HG03460 (cell line): ENCODE results near the gene NPPB.
"Not testable (repeated sequence)": the region's sequence is repeated elsewhere in the genome, so short reads cannot be mapped to it uniquely, and the experiment has no call there.

Source experiments
- ATAC-seq: cut with Tn5 transposase; IDR thresholded peaks from one replicate; pipeline ENCODE4 v1.9.1; 2021; ENCODE audit not compliant: unreplicated experiment

Gene NPPB

DNA sequence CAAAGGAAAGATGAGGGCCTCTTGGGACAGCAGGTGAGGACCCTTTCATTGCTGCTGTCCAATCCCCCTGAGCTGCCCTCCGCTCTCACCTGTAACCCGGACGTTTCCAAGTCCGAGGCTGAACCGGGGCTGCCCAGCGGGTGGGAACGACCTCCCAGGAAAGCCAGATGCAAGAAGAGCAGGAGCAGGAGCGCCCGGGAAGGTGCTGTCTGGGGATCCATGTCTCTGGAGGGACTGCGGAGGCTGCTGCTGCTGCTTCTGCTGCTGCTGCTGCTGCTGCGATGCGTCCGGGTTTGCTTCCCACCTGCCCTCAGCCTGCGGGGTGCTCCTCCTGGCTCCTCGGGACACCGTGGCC is at the start of gene NPPB:
Gene NPPB, minus strand, starts transcription at position 333 of the 355 bp plus-strand sequence. Its CDS starts 112 bp downstream, at position 221.
- no peak for ATAC-seq

DNA sequence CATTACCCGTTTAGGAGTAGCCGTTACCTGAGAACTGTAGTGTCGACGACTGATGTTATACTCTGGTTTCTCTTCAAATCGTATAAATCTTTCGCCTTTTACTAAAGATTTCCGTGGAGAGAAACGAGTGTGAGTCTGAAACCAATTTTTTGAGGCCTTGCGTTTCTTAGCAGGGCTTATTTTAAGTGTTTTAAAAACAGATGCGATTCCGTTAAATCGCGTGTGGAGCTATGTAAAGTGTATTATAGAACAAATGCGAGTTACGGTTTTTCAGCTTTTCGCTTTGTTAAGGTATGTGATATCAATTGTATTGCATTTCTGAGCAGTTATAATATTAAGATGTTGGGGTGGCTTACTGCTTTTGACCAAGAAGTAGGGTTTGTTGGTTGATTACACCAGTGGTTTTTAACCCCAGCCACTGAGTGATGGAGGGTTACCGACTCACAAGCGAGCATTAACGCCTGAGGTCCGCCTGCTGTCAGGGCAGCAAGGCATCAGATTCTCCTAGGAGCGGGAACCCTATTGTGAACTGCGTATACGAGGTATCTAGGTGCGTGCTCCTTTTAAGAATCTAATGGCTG is 49.4 kb upstream of the NPPB start:
- ATAC-seq = peak; percentile 49

DNA sequence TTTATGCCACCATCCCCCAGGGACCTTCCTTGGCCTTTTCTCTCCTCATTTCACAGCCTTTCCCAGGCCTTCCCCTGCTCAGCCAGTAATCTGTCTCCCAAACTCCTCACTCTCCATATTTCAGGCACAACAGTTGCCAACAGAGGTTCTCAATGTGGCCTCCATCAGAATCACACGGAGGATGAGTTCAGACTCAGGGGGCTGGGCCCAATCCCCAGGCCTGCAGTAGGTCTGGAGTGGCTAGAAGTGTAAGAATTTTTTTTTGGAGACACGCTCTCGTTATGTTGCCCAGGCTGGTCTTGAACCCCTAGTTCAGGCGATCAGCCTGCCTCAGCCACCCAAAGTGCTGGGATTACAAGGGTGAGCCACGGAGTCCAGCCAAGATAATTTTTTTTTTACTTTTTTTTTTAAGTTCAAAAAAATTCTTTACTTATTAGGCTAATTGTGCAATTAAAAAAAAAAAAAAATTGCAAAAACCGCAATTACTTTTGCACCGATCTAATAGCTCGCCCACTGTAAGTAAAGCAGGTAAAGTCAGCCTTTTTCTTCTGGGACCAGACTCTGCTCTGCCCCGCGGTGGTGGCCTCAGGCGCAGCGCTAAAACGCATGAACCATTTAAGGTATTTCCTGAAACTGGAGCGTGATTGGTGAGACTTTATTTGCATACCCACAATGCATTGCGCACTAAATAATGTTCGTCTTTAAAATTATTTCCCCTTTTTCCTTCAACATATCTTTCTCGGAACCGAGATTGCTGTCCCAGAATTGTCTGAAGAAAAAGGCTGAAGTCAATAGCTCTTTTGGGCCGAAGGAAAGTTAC is 48.7 kb upstream of the NPPB start:
- ATAC-seq = peak; percentile 53

DNA sequence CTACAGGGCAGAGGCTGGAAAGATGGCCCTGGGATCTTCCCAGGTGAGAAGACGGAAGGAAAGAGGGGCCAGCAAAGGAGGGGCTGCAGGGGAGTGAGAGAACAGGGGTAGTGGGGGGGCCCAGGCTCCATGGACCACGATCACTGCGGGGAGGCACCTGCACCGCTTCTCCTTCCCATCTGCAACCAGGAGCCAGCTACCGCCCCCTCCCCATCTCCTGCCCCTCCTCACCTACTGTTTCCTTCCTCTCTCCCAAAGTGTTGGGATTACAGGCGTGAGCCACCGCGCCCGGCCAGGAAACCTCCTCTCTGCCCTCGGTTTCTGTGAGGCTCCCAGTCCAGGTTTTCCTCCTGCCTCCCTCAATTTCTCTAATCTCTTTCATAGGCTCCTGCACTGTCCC is 48.1 kb upstream of the NPPB start:
- no peak for ATAC-seq

DNA sequence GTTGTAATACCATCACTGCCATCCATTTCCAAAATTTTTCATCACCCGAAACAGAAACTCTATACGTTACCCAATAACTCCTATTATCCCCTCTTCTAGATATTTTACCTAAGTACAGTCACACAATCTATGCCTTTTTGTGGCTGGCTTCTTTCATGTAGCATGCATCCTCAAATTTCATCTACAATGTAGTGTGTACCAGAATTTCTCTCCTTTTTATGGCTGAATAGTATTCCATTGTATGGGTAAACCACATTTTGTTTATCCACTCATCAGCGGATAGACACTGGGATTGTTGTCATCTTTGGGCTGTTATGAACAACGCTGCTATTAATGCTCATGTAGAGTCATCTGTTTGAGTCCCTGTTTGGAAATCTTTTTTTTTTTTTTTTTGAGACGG is 46.2 kb upstream of the NPPB start:
- no peak for ATAC-seq

DNA sequence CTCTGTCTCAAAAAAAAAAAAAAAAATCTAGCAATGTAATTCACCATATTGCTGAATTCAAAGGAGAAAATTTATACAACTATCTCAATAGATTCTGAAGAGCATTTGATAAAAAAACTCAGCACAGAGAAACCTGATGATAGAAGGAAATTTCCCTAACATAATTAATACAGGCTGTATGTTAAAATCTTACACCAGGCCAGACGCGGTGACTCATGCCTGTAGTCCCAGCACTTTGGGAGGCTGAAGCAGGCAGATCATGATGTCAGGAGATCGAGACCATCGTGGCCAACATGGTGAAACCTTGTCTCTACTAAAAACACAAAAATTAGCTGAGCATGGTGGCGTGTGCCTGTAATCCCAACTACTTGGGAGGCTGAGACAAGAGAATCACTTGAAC is 45.4 kb upstream of the NPPB start:
- ATAC-seq = not testable (repeated sequence)

DNA sequence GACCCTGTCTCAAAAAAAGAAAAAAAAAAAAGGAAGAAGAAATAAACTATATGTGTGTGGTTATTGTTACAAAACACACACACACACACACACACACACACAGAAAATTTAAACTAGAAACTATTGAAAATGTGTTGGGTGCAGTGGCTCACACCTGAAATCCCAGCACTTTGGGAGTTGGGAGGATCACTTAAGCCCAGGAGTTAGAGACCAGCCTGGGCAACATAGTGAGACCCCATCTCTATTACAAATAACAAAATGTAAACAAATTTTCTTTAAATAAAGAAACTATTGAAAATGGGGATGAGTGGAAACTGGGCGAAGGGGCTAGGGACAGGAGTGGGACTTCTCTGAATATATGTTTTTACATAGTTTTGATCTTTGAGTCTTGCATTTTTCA is 44.5 kb upstream of the NPPB start:
- no peak for ATAC-seq

DNA sequence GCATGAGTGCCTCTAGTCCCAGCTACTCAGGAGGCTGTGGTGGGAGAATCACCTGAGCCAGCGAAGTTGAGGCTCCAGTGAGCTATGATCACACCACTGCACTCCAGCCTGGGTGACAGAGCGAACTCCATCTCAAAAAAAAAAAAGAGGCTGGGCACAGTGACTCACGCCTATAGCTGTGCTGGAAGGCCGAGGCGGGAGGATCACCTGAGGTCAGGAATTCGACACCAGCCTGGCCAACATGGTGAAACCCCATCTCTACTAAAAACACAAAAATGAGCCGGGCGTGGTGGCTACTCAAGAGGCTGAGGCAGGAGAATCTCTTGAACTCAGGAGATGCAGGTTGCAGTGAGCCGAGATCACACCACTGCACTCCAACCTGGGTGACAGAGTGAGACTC is 42.7 kb upstream of the NPPB start:
- ATAC-seq = not testable (repeated sequence)

DNA sequence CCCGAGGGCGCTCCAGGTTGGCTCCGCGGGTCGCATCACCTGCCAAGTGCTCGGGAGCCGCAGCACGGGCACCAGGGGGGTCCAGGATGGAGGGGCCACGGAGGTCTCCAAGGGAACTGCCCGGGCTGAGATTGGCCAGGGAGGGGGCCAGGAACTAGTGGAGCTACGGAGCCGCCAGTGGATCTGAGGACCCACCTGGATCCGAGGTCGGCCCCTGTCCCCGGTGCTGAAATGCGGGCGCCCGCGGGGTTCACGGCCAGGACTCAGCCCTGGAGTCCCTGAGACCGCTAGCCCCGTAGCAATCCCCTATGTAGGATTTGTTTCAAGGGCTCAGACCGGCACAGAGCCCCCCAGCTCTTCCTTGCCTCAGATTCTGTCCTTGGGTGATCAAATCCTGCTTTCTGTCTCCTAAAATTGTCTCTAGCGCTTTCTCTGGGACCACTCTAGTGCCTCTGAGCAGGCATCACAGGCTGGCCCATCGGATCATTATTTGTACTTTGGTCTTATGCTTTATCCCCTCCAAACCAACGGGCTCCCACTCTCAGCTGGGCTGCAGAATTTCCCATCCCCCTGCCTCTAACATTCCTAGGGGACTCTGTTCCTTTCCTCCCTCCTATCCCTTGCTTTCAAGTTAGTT is 40.2 kb upstream of the NPPB start:
- no peak for ATAC-seq

DNA sequence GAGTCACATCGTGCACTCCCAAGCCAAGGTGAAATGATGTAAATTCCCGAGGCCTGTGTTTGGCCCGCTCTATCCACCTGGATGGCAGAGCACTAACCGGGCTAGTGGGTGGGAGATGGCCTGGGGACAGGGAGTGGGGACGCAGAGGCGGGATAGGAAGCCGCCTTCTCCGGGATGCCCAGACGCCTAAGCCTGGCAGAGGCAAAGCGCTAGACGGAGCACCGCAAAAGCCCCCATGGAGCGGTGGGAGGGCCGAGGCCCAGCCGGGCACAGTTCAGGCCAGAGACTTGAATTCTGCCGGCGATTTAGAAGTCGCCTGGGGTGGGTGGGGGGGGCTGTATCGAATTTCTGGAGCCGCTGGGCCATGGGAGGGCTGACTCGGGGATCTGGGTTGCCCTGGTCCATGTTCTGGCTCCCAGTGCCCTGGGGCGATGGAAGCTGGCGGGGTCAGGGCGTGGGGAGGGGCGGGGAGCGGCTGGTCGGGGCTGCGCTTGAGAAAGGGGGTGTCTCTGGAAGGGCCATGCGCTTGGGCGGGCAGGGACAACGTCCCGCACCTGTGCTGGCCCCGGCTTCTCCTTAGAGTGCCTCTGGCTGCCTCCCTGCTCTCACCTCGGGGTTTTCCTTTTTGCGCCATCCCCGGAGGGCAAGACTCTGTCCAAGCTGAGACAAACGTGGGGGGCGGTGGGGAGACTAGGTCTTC is 39.5 kb upstream of the NPPB start:
- ATAC-seq = no peak

DNA sequence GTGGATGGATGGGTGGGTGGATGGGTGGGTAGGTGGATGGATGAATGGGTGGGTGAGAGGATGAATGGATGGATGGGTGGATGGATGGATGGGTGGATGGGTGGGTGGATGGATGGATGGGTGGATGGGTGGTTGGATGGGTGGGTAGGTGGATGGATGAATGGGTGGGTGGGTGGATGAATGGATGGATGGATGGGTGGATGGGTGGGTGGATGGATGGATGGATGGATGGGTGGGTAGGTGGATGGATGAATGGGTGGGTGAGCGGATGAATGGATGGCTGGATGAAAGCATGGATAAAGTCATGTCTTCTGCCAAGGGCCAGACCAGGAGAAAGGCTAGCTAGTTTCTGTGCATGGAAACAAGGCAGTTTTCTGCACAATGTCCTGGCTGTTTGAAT is 35.8 kb upstream of the NPPB start:
- ATAC-seq = not testable (repeated sequence)

DNA sequence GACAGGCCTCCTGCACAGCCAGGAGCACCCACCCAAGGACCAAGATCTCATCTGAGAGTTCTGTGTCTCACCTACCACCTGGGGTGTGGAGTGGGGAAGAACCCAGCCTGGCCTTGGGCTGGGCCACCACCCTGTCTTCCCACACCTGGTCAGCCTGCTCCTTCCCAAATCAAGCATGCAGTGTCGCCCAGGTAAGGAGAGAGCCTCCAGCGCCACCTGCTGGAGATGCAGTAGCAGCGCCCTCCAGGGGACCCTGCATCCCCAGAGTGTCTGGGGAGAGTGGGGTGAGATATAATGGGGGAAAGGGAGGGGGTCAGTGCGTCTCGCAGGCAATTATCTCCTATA is 35.1 kb upstream of the NPPB start:
- no peak for ATAC-seq

DNA sequence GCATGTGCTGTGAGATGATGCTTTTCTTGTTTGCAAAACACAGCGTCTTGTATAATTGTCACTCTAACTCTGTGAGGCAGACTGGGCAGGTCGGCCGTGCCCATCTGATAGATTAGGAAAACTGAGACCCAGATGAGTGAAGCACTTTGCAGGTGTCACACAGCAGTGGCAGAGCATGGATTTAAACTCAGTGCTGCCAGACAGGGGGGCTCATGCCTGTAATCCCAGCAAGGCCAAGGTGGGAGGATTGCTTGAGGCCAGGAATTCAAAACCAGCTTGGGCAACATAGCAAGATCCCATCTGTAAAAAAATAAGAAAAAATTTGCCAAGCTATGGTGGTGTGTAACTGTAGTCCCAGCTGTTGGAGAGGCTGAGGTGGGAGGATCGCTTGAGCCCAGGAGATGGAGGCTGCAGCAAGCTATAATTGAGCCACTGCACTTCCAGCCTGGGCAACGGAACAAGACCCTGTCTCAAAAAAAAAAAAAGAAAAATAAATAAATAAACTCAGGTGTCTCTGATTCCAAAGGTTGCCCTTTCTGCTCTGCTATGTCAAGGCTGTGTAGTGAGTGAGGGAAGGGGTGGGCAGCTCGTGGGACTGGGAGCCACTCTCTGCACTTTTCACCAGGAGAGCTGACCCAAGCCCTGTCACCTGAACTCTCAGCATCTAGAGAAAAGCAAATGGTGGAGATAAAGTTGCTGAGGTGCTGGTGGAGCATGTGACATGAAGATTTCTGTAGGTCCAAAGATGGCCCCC is 32.9 kb upstream of the NPPB start:
- no peak for ATAC-seq

DNA sequence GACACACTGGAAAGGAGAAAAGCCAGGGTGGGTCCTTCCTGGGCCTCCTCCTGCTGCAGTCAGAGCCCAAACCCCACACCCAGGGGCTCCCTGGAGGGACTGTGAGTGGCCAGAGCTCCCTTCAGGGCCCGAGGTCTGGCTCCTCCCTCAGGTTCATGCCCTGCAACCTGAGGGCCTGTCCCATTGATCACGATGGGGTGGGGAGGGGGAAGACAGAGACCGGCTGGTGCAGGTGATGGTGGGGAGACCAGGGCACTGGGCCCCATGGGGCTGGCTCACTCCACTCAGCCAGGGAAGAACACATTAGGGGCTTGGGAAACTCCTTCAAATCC is 30.1 kb upstream of the NPPB start:
- no peak for ATAC-seq

DNA sequence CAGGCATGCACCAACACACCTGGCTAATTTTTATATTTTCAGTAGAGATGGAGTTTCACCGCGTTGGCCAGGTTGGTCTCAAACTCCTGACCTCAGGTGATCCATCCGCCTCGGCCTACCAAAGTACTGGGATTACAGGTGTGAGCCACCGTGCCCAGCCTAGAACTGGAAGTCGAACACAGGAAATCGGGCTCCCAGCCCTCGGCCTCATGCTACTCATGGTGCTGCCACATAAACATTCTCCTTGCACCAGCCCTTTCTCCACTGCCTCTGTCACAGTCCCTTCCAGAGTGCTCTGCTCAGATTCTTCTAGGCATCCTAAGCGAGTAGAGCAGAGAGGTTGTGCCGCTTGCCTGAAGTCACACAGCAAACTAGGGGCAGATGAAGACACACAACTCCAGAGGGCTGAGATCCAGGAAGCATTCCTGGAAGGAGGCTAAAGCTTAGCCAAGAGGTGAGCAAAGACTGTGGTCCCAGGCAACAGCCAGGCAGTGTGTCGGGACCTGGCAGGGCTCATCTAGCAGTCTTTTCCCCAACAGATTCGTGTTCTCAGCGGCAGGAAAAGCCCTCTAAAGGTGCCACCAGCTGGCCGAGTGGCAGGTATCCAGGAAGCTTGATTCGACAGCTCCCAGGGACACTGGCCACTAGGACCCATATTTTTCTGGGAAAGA is 29.6 kb upstream of the NPPB start:
- no peak for ATAC-seq

DNA sequence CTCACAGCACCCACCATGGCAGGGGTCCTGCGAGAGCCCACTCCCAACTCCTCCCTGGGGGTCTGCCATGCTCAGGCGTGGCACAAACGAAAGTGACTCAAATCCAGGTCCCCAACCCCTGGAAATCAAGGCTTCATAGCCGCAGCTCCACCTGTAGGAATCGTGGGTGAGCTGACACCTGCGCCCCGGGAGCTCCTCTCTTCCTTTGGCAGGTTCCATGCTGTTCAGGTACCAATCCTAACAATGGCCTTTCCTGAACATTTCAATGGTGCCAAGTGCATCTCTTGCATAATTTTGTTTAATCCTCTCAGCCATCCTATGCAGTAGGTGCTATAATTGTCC is 28.9 kb upstream of the NPPB start:
- ATAC-seq = no peak

DNA sequence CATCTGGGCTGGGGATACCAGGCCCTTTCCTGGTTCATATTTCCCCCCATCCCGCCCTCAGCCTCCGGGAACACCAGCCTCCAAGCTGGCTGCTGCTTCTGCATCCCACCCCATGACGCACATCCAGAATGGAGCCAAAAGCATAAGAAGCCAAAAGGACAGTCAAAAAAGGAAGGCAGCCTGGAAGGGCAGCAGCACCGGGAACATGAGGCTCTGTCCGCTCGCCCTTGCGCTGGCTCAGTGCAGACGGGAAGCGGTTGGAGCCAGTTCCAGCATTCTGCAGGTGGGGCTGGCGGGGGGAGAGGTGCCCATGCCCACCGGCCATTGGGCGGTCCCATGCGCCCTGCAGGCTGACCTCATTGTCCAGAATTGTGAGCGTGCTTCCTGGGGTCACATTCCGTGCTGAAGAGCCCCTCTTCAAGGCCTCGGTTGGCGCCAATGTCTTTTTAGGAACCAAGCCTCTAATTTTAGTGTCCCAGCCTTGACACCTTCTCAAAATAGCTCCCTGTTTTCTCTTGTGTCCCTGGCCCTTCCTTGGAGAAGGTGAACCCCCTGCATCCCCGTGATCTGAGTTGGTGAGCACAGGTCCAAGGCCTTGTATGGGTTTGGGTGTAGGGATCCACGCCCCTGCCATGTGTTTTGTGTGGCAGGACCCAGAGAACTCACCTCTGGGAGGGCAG is 28.4 kb upstream of the NPPB start:
- ATAC-seq = no peak

DNA sequence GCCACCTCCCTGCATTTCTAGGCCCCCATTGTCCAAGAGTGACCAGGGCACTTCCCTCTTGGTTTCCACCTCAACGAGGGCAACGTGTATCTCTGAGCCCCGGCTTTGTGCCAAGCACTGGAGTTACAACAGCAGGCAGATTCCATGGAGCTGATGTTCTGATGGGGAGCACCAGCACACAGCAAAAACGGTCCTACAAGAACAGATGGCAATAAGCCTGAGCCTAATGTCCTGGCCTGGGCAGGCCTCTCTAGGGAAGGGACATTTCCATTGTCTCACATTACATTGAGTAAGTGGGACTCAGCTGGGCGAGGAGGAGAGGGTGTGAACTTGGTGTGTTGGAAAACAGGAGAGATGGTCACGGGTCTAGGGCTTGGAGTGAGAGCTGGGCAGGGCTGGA is 27.2 kb upstream of the NPPB start:
- no peak for ATAC-seq

DNA sequence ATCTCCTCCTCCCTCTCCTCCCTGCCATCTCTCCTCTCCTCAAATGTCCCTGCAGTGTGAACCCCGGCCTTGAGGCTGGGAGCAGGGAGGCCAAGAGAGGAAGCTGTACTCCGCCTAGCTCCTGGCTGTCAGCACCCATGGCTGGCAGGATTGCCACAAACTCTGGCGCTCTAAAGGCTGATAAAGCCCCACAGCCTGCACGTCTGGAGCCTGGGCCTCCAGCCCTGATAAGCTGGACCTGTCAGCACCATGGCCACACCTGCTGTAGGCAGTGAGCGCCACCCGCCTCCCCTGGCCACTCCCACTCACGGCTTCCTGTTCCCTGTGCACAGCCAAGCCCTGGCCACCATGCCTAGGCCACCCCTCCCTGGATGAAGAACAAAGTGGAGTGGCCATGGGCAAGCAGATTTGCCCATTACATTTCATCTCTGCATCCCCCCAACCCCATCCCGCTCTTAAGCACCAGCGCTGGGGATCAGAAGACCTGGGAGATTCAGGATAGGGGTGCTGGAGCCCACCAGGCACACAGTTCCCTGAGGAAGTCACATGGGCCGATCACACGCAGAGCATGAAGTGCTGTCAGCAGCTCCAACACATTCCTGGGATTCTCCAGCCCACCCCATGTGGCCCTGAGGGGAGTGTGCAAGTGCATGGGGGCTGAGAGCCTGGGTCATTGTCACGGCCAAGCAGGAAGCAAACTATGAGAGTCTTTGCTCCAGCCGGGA is 24.2 kb upstream of the NPPB start:
- no peak for ATAC-seq
